SU-DHL-6 (cell line): Measurements from ENCODE around the gene CACNA2D4.

Experiments used
- H2AFZ ChIP-seq: fragments of 200-600 bp; sonication (generic); 2 replicates; pipeline ENCODE4 v1.6.1; 2014; ENCODE audit warnings: low read depth, mild to moderate bottlenecking, moderate library complexity, mixed read lengths, antibody characterized with exemption, low read length; ENCODE audit not compliant: severe bottlenecking
- H3F3A ChIP-seq: fragments of 200-600 bp; shearing (Covaris generic); 2 replicates; pipeline ENCODE4 v1.6.0; 2016; ENCODE audit warnings: antibody characterized with exemption, mild to moderate bottlenecking; ENCODE audit not compliant: insufficient read depth
- H3K27ac ChIP-seq: fragments of 200-600 bp; sonication (generic); 2 replicates; pipeline ENCODE4 v1.5.1; 2016; ENCODE audit warnings: low read depth, mild to moderate bottlenecking, low read length, moderate library complexity, mixed read lengths
- H3K27me3 ChIP-seq: fragments of 200-600 bp; sonication (generic), shearing (Covaris generic); 2 replicates; pipeline ENCODE4 v1.6.0; 2014; ENCODE audit warnings: mild to moderate bottlenecking, low read length
- H3K36me3 ChIP-seq: fragments of 200-600 bp; sonication (generic); 2 replicates; pipeline ENCODE4 v1.6.1; 2014; ENCODE audit warnings: mild to moderate bottlenecking, low read length, mixed read lengths
- H3K4me2 ChIP-seq: fragments of 300-600, 200-600 bp; shearing (Covaris generic), sonication (generic); 2 replicates; pipeline ENCODE4 v1.6.0; 2014; ENCODE audit warnings: low read length, low read depth, mild to moderate bottlenecking; ENCODE audit not compliant: poor library complexity, severe bottlenecking
- H3K4me3 ChIP-seq: fragments of 200-600 bp; sonication (generic); 2 replicates; pipeline ENCODE4 v1.5.1; 2014; ENCODE audit warnings: antibody characterized with exemption, low read length, mild to moderate bottlenecking, mixed read lengths; ENCODE audit not compliant: insufficient read depth, poor library complexity, severe bottlenecking
- H3K79me2 ChIP-seq: fragments of 200-600 bp; sonication (generic); 2 replicates; pipeline ENCODE4 v1.6.1; 2014; ENCODE audit warnings: mild to moderate bottlenecking, low read length, moderate library complexity; ENCODE audit not compliant: insufficient read depth
- H3K9ac ChIP-seq: fragments of 200-600 bp; sonication (generic); 2 replicates; pipeline ENCODE4 v1.7.0; 2014; ENCODE audit warnings: mild to moderate bottlenecking, low read length
- H3K9me2 ChIP-seq: fragments of 200-600 bp; sonication (generic); replicated peaks from 2 replicates; pipeline ENCODE4 v1.6.1; 2014; ENCODE audit warnings: low read length; ENCODE audit not compliant: insufficient read depth
- H3K9me3 ChIP-seq: fragments of 200-600 bp; sonication (generic); 2 replicates; pipeline ENCODE4 v1.6.1; 2014; ENCODE audit warnings: low read length, mixed read lengths; ENCODE audit not compliant: insufficient read depth
- H4K20me1 ChIP-seq: fragments of 200-600 bp; sonication (generic); 2 replicates; pipeline ENCODE4 v1.6.1; 2014; ENCODE audit warnings: low read depth, mild to moderate bottlenecking, antibody characterized with exemption, low read length, moderate library complexity, mixed read lengths
- CTCF ChIP-seq: fragments of 200-600 bp; sonication (generic); IDR thresholded peaks from one replicate; pipeline ENCODE4 v1.5.1; 2017; ENCODE audit warnings: antibody characterized with exemption, mild to moderate bottlenecking, low read length, moderate library complexity; ENCODE audit not compliant: insufficient read depth, poor library complexity, severe bottlenecking
- EZH2phosphoT487 ChIP-seq: fragments of 200-600 bp; sonication (generic), shearing (Covaris generic); conservative IDR thresholded peaks from 2 replicates; pipeline ENCODE4 v1.6.1; 2018; ENCODE audit warnings: mild to moderate bottlenecking, antibody characterized with exemption, low read length, moderate library complexity, mixed read lengths

The CACNA2D4 gene

GRCh38 chr12:1855241-1855640 lies 63.2 kb downstream of the CACNA2D4 start:
- Histone ChIP-seq H3K27me3 (no peaks in the 10 kb centered on the region), H3K9ac (no peak overlapping the region), H3K79me2 (no peaks in the 10 kb centered on the region), H3K9me2 (no peaks in the 10 kb centered on the region), H4K20me1 (no peaks in the 10 kb centered on the region), H3K9me3 (no peaks in the 10 kb centered on the region), H3F3A (no peaks in the 10 kb centered on the region), H3K27ac (no peak overlapping the region), H2AFZ (no peak overlapping the region), H3K4me2 (no peak overlapping the region), H3K4me3 (no peak overlapping the region), H3K36me3 (no peaks in the 10 kb centered on the region)
- TF ChIP-seq CTCF (no peak), EZH2phosphoT487 (no peak)

DNA sequence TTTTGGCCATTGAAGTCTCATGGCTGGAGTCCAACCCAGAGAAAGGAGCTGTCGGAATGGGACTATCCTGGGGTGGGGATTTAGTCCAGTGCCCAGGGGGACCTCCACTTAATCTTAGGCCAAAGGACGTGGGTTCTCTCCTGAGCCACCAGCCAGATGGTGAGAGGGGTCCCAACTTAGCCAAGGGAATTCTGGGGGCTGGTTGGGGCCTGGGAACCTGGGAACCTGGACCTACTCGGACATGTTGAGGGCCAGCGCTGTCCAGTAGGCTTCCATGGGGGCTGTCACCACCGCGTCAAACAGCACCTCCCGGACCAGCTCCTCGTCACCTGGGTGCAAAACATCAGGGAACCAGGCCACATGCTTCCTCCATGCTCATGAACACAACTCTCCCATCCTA lies 64.7 kb downstream of the CACNA2D4 start:
- Histone ChIP-seq H3K79me2 (no peaks in the 10 kb centered on the region), H3K27ac (no peak overlapping the region), H3K4me2 (no peak overlapping the region), H3F3A (no peaks in the 10 kb centered on the region), H2AFZ (no peak overlapping the region), H3K9me3 (no peaks in the 10 kb centered on the region), H3K4me3 (no peak overlapping the region), H4K20me1 (no peaks in the 10 kb centered on the region), H3K9me2 (no peaks in the 10 kb centered on the region), H3K9ac (no peak overlapping the region), H3K27me3 (no peaks in the 10 kb centered on the region), H3K36me3 (no peaks in the 10 kb centered on the region)
- TF ChIP-seq CTCF, result no peak
- no peak for TF ChIP-seq EZH2phosphoT487

DNA sequence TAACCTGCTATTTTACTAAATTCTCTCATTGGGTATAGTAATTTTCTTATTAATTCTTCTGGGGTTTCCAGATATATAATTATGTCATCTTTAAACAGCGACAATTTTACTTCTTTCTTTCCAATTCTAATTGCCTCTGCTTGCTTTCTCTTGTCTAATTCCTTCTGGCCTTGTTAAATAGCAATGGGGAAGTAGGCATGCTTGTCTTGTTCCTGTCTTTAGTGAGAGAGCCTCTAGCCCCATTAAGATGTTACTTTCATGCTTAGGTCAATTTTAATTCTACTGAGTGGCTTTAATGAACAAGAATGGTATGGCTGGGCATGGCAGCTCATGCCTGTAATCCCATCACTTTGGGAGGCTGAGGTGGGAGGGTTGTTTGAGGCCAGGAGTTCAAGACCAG lies 66.4 kb downstream of the CACNA2D4 start:
- H4K20me1 ChIP-seq, result no peaks in the 10 kb centered on the region
- no peak overlapping the region for H2AFZ ChIP-seq
- H3K4me2 ChIP-seq, result no peak overlapping the region
- H3K4me3 ChIP-seq, result no peak overlapping the region
- H3K9ac ChIP-seq, result no peak overlapping the region
- no peaks in the 10 kb centered on the region for H3K79me2 ChIP-seq
- H3K9me3 ChIP-seq, result no peaks in the 10 kb centered on the region
- no peaks in the 10 kb centered on the region for H3K9me2 ChIP-seq
- H3K27ac ChIP-seq, result no peak overlapping the region
- no peaks in the 10 kb centered on the region for H3K27me3 ChIP-seq
- no peaks in the 10 kb centered on the region for H3F3A ChIP-seq
- TF ChIP-seq EZH2phosphoT487 (no peak), CTCF (no peak)
- no peaks in the 10 kb centered on the region for H3K36me3 ChIP-seq
